Measurements from ENCODE around the gene MACROH2A1.

- no peak for TF ChIP-seq CTCF (IDR thresholded peaks at IDR 0.05; ENCODE audit: insufficient read depth, low read length)
- TF ChIP-seq POLR2AphosphoS5 (IDR thresholded peaks at IDR 0.05; ENCODE audit: low read depth) = no peak
Observed at GRCh38 chr5:135423846-135424168, 24.8 kb upstream of the MACROH2A1 start.
